ENCODE data around the gene PLGRKT.
"Not testable (repeated sequence)": the region's sequence is repeated elsewhere in the genome, so short reads cannot be mapped to it uniquely, and the experiment has no call there.

PLGRKT gene

DNA sequence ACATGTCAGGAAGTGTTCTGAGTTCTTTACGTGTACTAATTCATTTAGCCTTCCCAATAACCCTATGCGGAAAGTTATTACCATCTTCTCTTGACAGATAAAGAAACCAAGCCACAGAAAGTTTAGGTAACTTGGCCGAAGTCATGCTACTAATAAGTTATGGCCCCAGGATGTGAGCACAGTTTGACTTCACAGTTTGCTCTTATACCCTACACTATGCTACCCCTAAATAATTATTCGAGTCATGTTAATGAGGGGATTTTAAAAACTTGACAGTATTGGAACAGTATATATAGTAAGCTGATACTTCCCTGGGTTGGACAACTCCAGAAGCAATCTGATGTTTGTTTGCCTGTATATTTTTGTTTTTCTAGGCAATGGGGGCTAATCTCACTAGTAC lies 43.2 kb upstream of the PLGRKT start:
- Histone ChIP-seq H3K4me2 (ENCODE audit: low read depth, low read length, poor library complexity, severe bottlenecking) (no peak overlapping the region), H3F3A (ENCODE audit: low read depth) (no peaks in the 10 kb centered on the region), H2AFZ (ENCODE audit: low read length) (no peak overlapping the region), H3K27me3 (ENCODE audit: insufficient read depth, low read length, poor library complexity, severe bottlenecking) (no peaks in the 10 kb centered on the region), H3K79me2 (ENCODE audit: insufficient read depth, low read length) (no peaks in the 10 kb centered on the region), H4K20me1 (ENCODE audit: insufficient read depth, low read length, poor library complexity, severe bottlenecking) (no peaks in the 10 kb centered on the region), H3K9ac (ENCODE audit: low read depth, low read length, poor library complexity, severe bottlenecking) (no peak overlapping the region), H3K4me3 (ENCODE audit: low read length, poor library complexity, severe bottlenecking) (no peak overlapping the region), H3K9me3 (ENCODE audit: insufficient read depth, low read depth, low read length) (no peaks in the 10 kb centered on the region), H3K36me3 (ENCODE audit: insufficient read depth, low read length) (no peaks in the 10 kb centered on the region), H3K4me1 (ENCODE audit: insufficient read depth, low read length, poor library complexity, severe bottlenecking) (no peaks in the 10 kb centered on the region), H3K9me2 (replicated peaks; ENCODE audit: low read depth, low read length) (no peaks in the 10 kb centered on the region)
- TF ChIP-seq EZH2phosphoT487 (IDR thresholded peaks at IDR 0.05; ENCODE audit: borderline replicate concordance) (no peak), CTCF (conservative IDR thresholded peaks at IDR 0.05; ENCODE audit: low read length) (no peak)

- H3K27me3 ChIP-seq (ENCODE audit: insufficient read depth, low read length, poor library complexity, severe bottlenecking), result no peaks in the 10 kb centered on the region
- no peak overlapping the region for H3K4me3 ChIP-seq (ENCODE audit: low read length, poor library complexity, severe bottlenecking)
- H3K36me3 ChIP-seq (ENCODE audit: insufficient read depth, low read length), result no peaks in the 10 kb centered on the region
- no peak overlapping the region for H3K4me2 ChIP-seq (ENCODE audit: low read depth, low read length, poor library complexity, severe bottlenecking)
- H3F3A ChIP-seq (ENCODE audit: low read depth), result no peaks in the 10 kb centered on the region
- H3K9me2 ChIP-seq (replicated peaks; ENCODE audit: low read depth, low read length), result no peaks in the 10 kb centered on the region
- H2AFZ ChIP-seq (ENCODE audit: low read length), result peak overlapping the region; percentile 59; the same call in 1 of the 2 replicates
- no peaks in the 10 kb centered on the region for H4K20me1 ChIP-seq (ENCODE audit: insufficient read depth, low read length, poor library complexity, severe bottlenecking)
- H3K9ac ChIP-seq (ENCODE audit: low read depth, low read length, poor library complexity, severe bottlenecking), result no peak overlapping the region
- no peaks in the 10 kb centered on the region for H3K9me3 ChIP-seq (ENCODE audit: insufficient read depth, low read depth, low read length)
- H3K79me2 ChIP-seq (ENCODE audit: insufficient read depth, low read length), result no peaks in the 10 kb centered on the region
- no peaks in the 10 kb centered on the region for H3K4me1 ChIP-seq (ENCODE audit: insufficient read depth, low read length, poor library complexity, severe bottlenecking)
- TF ChIP-seq EZH2phosphoT487 (IDR thresholded peaks at IDR 0.05; ENCODE audit: borderline replicate concordance) (no peak), CTCF (conservative IDR thresholded peaks at IDR 0.05; ENCODE audit: low read length) (no peak)
Measured at GRCh38 chr9:5479994-5480694, 42.4 kb upstream of the PLGRKT start.

DNA sequence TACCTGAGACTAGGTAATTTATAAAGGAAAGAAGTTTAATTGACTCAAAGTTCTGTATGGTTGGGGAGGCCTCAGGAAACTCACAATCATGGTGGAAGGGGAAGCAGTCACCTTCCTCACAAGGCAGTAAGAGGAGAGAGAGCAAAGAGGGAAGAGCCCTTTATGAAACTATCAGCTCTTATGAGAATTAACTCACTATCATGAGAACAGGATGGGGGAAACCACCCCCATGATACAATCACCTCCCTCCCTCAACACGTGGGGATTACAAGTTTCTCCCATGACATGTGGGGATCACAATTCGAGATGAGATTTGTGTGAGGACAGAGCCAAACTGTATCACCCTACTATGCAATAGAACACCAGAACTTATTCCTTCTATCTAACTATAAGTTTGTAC lies 40.5 kb upstream of the PLGRKT start:
- Histone ChIP-seq H3K79me2 (ENCODE audit: insufficient read depth, low read length) (no peaks in the 10 kb centered on the region), H2AFZ (ENCODE audit: low read length) (no peak overlapping the region), H3K9me3 (ENCODE audit: insufficient read depth, low read depth, low read length) (no peaks in the 10 kb centered on the region), H4K20me1 (ENCODE audit: insufficient read depth, low read length, poor library complexity, severe bottlenecking) (no peaks in the 10 kb centered on the region), H3K4me3 (ENCODE audit: low read length, poor library complexity, severe bottlenecking) (no peak overlapping the region), H3F3A (ENCODE audit: low read depth) (no peaks in the 10 kb centered on the region), H3K9ac (ENCODE audit: low read depth, low read length, poor library complexity, severe bottlenecking) (no peak overlapping the region), H3K9me2 (replicated peaks; ENCODE audit: low read depth, low read length) (no peaks in the 10 kb centered on the region), H3K27me3 (ENCODE audit: insufficient read depth, low read length, poor library complexity, severe bottlenecking) (no peaks in the 10 kb centered on the region), H3K4me2 (ENCODE audit: low read depth, low read length, poor library complexity, severe bottlenecking) (no peak overlapping the region), H3K4me1 (ENCODE audit: insufficient read depth, low read length, poor library complexity, severe bottlenecking) (no peaks in the 10 kb centered on the region), H3K36me3 (ENCODE audit: insufficient read depth, low read length) (no peaks in the 10 kb centered on the region)
- TF ChIP-seq CTCF (conservative IDR thresholded peaks at IDR 0.05; ENCODE audit: low read length) (no peak), EZH2phosphoT487 (IDR thresholded peaks at IDR 0.05; ENCODE audit: borderline replicate concordance) (no peak)

GRCh38 chr9:5475611-5476010 lies 37.9 kb upstream of the PLGRKT start:
- not testable (repeated sequence) for H3K27me3 ChIP-seq (ENCODE audit: insufficient read depth, low read length, poor library complexity, severe bottlenecking); H2AFZ ChIP-seq (ENCODE audit: low read length); H3K79me2 ChIP-seq (ENCODE audit: insufficient read depth, low read length); H3K36me3 ChIP-seq (ENCODE audit: insufficient read depth, low read length); H3F3A ChIP-seq (ENCODE audit: low read depth); H3K4me1 ChIP-seq (ENCODE audit: insufficient read depth, low read length, poor library complexity, severe bottlenecking); H3K4me2 ChIP-seq (ENCODE audit: low read depth, low read length, poor library complexity, severe bottlenecking); H3K4me3 ChIP-seq (ENCODE audit: low read length, poor library complexity, severe bottlenecking); H3K9me2 ChIP-seq (replicated peaks; ENCODE audit: low read depth, low read length); H3K9me3 ChIP-seq (ENCODE audit: insufficient read depth, low read depth, low read length); H3K9ac ChIP-seq (ENCODE audit: low read depth, low read length, poor library complexity, severe bottlenecking); H4K20me1 ChIP-seq (ENCODE audit: insufficient read depth, low read length, poor library complexity, severe bottlenecking)
